Measurements from ENCODE around the gene DPY19L1.

- TF ChIP-seq CTCF (IDR thresholded peaks at IDR 0.05) (no peak), POLR2AphosphoS5 (IDR thresholded peaks at IDR 0.05) (no peak), POLR2A (IDR thresholded peaks at IDR 0.05; ENCODE audit: low read depth) (no peak), EP300 (IDR thresholded peaks at IDR 0.05) (no peak)
These were observed 63.9 kb downstream of the DPY19L1 start for GRCh38 chr7:34973400-34973760.

All from esophagus muscularis mucosa (tissue), 4 donors.